Inflammatory macrophage (primary cell): Measurements from ENCODE around the gene ZNF668.

Experiments
- DNase-seq, 2 donors: peaks; one replicate each; pipeline ENCODE4 v3.0.0-alpha.2; 2020 to 2022
- total RNA-seq, 18 experiments: gene quantifications; one replicate each; lab custom pipeline; 2026; ENCODE audit warnings: mixed read lengths in 6 of 18, inconsistent platforms in 2 of 18; lab: John Stamatoyannopoulos, UW

The ZNF668 gene
- 4.6 to 30.1 (median 14.3) reads per million in 18 experiments for total RNA-seq

DNA sequence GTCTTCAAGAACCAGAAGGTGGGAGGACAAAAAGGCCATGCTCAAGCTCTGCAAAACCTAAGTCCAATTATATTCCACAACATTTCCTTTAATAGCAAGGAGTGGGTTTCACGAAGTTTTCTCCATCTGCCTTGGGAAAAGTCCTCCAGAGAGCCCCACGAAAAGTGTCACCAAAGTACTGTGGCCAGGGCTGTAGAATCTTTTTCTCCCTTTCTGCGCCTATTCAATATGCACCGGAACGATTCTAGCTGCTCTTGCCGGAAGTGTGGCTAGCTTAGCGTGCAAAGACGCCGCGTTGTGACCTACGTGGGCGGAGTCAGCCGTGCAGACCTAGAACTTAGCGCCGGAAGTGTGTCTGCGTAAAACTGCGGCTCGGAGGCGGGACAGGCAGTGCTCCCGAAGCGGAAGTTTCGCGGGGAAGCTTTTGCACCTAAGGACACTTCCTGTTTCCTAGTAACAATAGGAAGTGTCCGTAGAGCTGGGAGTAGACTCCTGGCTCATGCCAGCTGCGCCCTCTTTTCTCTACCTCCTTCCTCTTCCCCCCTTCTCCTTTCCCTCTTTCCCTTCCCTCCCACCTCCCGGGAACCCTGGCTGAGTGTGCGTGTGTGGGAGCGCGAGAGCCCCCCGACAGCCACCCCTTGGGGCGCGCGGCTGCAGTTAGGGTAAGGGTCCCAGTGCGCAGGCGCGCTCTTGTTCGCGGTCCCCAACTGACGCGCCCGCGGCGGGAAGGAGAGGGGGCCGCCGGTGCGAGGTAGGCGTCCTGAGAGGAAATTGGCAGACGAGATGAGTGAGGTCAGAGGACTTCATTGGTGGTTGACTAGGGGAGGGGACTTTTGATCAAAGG is at the start of gene ZNF668, which contains the start of gene ZNF646:
Gene ZNF668, minus strand, starts transcription at position 271 of the 844 bp plus-strand sequence. CDS start 9,781 bp downstream, outside the sequence.
Gene ZNF646, plus strand, starts transcription at position 453 of the 844 bp plus-strand sequence. CDS start 1,903 bp downstream, outside the sequence.
- DNase-seq: peak; percentile 100

DNA sequence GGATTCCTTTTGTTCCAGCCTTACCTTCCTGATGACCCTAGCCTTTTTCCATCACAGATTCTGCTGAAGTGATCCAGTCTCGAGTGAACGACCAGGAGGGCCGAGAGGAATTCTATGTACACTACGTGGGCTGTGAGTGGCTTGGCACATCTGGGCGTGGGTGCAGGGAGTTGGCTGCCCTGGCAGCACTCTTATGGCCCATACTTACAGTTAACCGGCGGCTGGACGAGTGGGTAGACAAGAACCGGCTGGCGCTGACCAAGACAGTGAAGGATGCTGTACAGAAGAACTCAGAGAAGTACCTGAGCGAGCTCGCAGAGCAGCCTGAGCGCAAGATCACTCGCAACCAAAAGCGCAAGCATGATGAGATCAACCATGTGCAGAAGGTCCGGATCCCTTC is 46.1 kb upstream of the ZNF668 start:
- no peak for DNase-seq

DNA sequence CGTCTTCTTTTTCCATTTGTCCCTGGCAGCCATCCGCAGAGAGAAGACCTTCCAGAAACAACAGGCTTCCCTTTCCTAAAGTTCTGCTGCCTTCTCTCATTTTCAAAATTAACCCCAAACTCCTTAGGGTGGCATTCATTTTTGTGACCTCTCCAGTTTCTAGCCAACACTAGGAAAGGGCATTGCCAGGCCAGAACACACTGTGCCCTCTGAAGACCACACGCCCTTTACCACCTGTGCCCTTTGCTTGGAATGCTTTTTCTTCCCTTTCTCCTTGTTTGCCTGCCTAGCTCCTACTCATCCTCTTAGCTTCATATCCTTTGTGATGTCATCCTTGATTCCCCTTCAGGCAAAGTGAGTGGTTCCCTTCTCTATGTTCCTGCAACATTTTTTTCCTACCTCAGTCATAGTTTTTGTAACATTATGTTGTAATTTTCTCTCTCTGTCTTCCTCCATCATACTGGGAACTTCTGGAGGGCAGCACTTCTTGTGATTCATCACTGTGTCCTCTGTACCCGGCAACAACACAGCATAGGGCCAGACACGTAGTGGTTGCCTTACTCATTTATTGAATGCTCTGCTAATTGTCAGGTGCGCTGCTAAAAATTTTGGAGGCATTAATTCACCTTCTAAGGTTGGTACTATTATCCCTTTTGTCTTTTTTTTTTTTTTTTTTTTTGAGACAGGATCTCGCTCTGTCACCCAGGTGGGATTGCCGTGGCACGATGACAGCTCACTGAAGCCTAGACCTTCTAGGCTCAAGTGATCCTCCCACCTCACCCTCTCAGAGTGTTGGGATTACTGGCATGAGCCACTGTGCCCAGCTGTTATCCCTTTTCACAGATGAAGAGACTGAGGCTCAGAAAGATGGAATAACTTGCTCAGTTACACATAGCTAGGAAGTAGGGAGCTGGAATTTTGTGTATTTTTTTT is 44.4 kb upstream of the ZNF668 start:
- peak; percentile 81 to 90 for DNase-seq

DNA sequence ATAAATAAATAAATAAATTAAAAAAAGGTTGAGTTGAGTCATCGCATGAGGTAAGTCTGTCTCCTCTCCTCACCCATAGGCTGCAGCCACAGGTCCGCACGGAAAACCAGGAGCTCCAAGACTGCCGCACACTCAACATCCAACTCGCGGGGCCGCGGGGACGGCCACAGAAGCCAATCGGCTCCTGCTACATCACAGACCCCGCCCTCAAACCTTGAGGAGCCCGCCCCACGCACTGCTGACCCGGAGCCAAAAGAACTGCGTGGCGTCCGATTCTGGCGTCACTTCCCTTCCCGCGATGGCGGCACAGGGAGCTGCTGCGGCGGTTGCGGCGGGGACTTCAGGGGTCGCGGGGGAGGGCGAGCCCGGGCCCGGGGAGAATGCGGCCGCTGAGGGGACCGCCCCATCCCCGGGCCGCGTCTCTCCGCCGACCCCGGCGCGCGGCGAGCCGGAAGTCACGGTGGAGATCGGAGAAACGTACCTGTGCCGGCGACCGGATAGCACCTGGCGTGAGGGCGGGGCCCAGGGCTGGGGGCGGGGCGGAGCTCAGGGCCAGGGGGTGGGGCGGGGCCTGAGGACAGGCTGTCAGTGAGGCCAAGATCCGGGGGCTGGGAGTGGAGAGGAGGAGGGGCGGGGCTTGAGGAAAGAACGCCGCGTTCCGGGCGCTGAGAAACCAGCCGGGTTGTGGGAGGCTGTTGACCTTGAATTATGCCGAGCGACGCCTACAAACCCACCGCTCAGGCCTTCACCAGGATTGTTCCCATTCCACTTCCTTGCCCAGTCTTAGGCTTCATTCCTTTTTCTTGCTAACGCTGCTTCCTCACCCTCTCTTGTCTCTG is 43.6 kb upstream of the ZNF668 start, which contains the start of gene KAT8:
Gene KAT8, plus strand, starts transcription at position 281 of the 839 bp plus-strand sequence. Its CDS starts 18 bp downstream, at position 299.
- DNase-seq: peak; percentile 99 to 100

DNA sequence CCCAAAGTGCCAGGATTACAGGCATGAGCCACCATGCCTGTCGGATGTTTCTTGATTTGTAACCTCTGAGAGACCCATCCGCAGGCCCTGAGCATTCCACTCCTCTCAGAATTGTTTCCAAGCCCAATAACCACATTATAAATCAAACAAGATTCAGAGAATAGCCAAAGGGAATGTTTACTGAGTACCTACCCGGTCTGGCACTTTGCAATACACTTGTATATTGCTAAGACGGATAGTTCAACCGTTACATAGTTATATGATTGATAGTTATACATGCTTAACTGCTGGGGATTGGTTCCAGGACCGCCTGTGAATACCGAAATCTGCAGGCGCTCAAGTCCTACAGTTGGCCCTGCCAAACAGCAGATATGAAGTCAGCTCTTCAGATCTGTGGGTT is 40.4 kb upstream of the ZNF668 start:
- no peak for DNase-seq

DNA sequence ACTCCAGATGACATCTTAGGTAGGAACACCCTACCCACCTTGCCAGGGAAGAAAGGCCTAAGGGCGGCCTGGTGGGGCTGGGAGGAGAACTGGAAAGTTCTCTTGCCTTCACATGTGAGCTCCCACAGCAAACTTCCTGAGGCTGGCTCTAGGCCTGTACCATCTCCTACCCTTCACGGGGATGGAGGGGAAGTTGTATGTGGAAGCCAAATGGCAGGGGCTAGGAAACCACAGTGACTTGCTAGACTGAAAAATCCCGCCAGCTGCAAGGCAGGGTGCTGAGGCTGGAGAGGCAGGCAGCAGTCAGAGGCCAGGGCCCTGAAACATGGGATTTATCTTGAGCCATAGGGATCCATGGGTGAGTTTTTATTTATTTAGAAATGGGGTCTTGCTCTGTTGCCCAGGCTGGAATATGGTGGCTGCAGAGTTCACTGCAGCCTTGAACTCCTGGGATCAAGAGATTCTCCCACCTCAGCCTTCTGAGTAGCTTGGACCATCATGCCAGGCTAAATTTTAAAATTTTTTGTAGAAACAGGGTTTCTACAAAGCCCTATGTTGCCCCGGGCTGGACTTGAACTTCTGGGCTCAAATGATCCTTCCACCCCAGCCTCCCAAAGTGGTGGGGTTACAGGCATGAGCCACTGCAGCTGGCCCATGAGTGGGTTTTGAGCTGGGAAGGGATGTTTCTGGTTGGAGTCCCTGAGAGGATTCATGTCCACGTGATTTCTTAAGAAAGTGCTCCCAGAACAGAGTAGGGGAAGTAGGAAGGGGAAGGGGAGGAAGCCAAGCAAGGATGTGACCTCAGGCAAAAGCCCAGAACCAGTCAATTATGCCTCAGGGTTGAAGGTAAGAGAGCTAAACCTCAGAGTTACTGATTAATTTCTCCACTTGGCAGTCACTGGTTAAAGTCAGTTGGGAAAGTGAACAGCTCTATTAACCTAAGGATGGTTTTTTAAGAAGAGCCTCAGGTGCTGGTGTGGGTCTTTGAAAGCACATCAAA is 39.4 kb upstream of the ZNF668 start:
- peak; percentile 88 to 92 for DNase-seq

DNA sequence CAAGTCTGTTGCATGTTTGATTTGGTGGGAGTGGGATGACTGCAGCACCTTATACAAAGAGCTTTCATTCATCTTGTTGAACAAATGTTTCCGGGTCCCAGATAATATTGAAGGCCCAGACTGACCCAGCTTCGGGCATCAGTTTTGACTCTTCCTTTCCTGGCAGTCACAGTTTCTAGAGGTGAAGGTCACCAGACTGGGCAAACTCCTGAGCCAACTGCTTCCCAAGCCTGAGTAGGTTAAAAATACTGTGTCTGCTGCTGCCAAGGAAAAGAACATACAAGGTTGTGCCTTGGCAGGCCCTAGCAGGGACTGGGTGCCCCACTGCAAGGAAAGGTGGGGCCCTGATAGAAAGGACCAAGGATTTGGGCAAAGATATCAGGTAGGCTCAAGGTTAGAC is 38.7 kb upstream of the ZNF668 start:
- DNase-seq: no peak

DNA sequence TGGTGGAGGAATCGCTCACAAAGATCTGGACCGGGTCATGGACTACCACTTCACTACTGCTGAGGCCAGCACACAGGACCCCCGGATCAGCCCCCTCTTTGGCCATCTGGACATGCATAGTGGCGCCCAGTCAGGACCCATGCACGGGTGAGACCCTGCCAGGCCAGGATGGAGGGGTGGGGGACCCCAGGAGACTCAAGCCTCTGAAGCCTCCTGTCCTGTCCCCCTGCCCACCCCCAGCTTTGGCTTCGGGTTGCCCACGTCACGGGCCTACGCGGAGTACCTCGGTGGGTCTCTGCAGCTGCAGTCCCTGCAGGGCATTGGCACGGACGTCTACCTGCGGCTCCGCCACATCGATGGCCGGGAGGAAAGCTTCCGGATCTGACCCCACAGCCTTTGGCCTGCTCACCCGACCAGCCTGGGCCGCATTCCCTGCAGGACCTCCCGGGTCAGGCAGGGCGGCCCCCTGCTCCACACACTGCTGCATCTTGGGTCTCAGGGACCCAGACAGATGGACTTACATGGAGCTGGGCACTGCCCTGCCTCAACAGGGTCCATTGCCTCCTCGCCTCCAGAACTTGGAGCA is 37.9 kb upstream of the ZNF668 start:
- DNase-seq: no peak

DNA sequence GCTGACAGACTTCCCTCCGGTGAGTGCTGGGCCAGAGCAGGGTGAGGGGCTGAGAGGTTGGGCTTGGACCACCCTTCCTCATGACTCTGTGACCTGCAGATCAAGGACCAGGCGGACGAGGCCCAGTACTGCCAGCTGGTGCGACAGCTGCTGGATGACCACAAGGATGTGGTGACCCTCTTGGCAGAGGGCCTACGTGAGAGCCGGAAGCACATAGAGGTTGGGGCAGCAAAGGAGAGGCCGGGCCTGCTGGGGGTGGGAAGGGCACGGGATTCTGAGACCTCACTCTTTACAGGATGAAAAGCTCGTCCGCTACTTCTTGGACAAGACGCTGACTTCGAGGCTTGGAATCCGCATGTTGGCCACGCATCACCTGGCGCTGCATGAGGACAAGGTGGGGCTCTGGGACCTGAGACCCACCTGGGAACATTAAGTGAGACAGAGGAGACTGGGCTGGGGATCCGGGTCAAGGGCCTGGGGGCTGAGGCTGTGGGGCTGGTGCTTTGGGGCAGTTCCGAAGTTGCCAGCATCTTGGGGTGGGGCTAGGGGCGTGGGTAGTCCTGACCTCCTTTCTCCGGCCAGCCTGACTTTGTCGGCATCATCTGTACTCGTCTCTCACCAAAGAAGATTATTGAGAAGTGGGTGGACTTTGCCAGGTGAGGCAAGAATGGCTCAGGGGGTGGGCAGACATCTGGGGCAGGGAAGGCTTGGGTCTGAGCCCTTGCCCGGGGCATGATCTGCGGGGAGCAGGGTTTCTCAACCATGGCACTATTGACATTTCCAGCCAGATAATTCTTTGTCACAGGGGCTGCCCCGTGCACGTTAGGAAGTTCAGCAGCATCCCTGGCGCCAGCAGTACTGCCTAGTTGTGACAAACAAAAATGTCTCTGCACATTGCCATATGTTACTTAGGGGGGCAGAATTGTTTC is 36.3 kb upstream of the ZNF668 start:
- no peak for DNase-seq

DNA sequence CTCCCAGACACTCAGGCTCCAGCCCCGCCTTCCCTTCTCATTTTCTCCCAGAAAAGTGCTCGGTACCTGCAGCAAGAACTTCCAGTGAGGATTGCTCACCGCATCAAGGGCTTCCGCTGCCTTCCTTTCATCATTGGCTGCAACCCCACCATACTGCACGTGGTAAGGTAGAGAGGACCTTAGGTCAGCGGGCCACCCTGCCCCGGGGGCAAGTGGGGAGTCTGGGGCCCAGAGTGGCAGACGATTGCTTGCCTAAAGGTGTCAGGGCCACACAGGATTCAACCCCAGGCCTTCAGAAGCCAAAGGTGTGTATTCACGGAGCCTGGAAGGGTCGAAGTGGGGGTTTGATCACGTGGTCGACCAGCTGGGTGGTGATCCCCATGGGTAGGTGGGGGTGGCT is 35.6 kb upstream of the ZNF668 start:
- no peak for DNase-seq

DNA sequence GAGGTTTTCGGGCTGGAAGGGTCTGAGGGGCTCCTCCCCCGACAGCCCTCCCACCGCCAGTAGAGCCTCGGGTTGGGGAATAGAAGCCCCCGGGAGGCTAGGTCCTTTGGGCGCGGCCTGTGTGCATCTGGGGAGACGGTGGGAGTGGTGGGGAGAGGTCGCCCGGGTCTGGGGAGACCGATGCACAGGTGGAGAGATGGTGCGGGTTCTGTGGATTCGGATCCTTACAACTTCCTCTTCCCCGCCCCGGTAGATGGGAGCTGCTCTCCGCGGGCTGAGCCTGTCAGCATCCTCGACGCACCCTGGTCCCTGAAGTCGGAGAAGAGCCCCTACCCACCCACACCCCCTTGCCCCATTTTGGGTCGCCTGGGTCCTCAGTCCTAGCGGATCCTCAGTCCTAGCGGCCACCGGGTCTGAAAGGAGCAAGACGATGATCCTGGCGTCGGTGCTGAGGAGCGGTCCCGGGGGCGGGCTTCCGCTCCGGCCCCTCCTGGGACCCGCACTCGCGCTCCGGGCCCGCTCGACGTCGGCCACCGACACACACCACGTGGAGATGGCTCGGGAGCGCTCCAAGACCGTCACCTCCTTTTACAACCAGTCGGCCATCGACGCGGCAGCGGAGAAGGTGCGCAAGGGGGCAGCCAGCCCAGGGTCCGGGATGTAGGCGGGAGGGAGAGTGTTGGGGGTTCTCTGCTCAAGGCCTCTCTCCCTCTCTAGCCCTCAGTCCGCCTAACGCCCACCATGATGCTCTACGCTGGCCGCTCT is 34.9 kb upstream of the ZNF668 start:
- no peak for DNase-seq

DNA sequence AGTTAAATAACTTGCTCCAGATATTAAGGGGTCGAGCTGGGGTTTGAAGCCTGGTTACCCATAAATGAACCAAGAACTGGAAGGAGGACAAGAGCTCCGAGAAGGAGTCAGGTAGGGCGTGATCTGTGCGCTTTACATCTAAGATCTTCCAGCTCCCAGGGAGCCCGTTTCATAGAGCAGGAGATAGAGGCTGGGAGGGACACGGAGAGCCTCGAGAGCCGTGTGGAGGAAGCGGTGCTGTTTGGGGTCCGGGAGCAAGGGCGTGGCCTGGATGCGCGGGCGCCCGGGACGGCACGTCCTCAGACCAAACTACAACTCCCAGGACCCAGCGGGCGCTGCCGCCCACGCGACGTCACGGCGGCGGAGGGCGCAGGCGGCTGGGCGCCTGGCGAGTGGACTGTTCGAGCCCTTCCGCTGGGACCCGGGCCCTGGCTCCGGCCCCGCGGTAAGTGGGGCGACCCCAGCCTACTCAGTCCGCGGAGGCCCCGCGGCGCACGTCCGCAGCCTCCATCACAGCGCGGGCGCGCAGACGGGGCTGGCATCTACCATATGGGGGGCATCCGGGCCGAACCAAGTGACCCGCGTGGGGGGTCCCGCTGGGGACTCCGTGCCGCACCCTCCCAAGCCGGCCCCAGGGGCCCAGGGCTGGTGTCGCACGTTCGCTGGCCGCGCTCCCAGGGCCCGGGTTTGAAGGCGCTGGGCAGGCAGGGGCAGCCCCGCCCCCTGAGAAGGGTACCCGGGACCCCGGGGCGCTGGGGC is 34.2 kb upstream of the ZNF668 start, which contains the start of gene BCKDK:
Gene BCKDK, plus strand, starts transcription at position 352 of the 759 bp plus-strand sequence. CDS start 838 bp downstream, outside the sequence.
- peak; percentile 77 to 89 for DNase-seq

DNA sequence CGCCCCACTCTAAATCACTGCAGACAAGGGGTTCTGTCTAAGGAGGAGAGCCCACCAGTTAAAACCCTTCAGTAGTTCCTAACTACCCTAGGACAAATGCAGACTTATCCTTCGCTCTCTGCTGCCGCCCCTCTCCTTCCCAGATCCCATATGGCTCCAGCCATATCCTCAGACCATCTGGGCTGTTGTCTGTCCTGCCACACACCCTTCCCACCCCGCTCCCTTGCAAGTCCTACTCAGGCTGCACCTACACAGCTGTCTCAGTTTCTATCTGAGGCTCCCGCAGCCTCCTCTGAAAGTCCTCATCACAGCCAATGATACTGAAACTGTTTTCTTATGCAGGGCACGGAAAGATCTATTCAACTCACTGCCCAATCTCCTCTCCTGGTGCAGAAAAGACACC is 33.4 kb upstream of the ZNF668 start:
- DNase-seq: no peak

DNA sequence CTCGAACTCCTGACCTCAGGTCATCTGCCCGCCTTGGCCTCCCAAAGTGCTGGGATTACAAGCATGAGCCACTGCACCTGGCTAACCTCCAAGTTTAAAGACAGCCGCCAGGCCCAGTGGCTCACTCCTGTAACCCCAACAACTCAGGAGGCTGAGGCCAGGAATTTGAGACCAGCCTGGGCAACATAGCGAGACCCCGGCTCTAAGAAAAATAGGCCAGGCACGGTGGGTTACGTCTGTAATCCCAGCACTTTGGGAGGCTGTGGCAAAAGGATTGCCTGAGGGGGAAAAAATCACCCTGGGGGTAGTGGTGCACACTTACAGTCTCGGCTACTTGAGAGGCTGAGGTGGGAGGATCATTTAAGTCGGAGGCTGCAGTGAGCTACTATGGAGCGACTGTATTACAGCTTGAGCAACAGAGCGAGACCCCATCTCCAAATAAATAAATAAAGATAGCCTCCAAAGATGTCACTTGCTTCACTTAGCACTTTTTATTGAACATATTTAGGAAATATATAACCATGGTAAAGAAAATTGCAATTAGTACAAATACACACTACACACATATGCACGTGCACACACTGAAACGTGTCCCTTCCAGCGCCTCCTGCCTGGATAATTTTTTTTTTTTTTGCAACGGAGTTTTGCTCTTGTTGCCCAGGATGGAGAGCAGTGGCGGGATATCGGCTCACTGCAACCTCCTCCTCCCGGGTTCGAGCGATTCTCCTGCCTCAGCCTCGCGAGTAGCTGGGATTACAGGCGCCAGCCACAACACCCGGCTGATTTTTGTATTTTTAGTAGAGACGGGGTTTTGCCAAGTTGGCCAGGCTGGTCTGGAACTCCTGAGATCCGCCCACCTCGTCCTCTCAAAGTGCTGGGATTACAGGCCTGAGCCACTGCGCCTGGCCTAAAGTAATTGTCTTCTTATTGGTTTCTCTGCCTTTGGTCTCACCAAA is 32.7 kb upstream of the ZNF668 start:
- no peak for DNase-seq

DNA sequence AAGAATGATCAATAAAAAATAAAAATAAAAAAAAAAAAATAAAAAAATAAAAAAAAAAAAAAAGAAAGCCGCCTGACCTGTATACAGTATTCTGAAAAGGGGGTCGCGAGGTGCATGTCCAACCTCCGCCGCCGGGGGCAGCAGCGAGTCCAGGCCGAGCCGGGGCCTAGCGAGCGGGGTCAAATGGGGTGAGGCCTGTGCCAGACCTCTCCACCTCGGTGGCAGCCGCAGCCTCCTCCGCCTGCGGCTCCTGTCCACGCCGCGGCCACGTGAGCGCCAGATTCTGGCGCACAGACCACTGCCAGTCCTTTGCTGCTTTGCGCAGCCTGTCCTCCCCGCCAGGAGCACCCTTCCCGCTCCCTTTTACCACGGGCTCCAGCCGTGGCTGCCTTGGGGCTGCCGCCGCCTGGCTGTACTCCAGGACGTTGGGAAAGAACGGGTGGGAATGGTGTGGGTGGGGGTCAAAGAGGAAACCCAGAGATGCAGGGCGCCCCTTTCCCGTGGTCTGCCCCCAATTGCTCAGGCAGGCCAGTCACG is 31.7 kb upstream of the ZNF668 start:
- peak; percentile 82 to 84 for DNase-seq
